DND-41 (cell line): Measurements from ENCODE around the gene ANG.

ENCODE experiments used
- ATAC-seq: fragments of 200-7000 bp; cut with Tn5 transposase; 3 replicates; pipeline ENCODE4 v1.9.1; 2021; ENCODE audit warnings: low read depth; ENCODE audit not compliant: insufficient read depth
- DNase-seq: peaks from one replicate; pipeline ENCODE4 v3.0.0-alpha.2; 2020
- H2AFZ ChIP-seq: 2 replicates; pipeline ENCODE4 v1.6.0; 2012; ENCODE audit warnings: low read depth, low read length
- H3K27ac ChIP-seq: 2 replicates; pipeline ENCODE4 v1.5.1; 2012; ENCODE audit warnings: low read length, inconsistent platforms
- H3K27me3 ChIP-seq: fragments of 200-600 bp; sonication (generic); 2 replicates; pipeline ENCODE4 v1.6.0; 2012; ENCODE audit warnings: low read length, mild to moderate bottlenecking, inconsistent platforms; ENCODE audit not compliant: insufficient read depth, poor library complexity
- H3K36me3 ChIP-seq: 2 replicates; pipeline ENCODE4 v1.5.1; 2012; ENCODE audit warnings: low read length, inconsistent platforms; ENCODE audit not compliant: insufficient read depth
- H3K4me1 ChIP-seq: 2 replicates; pipeline ENCODE4 v1.5.1; 2012; ENCODE audit warnings: mild to moderate bottlenecking, low read length; ENCODE audit not compliant: insufficient read depth
- H3K4me2 ChIP-seq: 2 replicates; pipeline ENCODE4 v1.6.0; 2012; ENCODE audit warnings: mild to moderate bottlenecking, moderate library complexity, low read length, inconsistent platforms; ENCODE audit not compliant: insufficient read depth
- H3K4me3 ChIP-seq, 2 experiments: fragments of 200-600 bp in 1 of 2; shearing (Covaris generic) in 1 of 2; 2 replicates each; pipeline ENCODE4 v1.5.1; 2012 to 2016; ENCODE audit warnings: inconsistent platforms in 2 of 2, low read length in 2 of 2, mild to moderate bottlenecking in 2 of 2, low read depth in 1 of 2, moderate library complexity in 1 of 2
- H3K79me2 ChIP-seq: 2 replicates; pipeline ENCODE4 v1.6.0; 2012; ENCODE audit warnings: low read length, inconsistent platforms; ENCODE audit not compliant: insufficient read depth
- H3K9ac ChIP-seq: 2 replicates; pipeline ENCODE4 v1.6.0; 2012; ENCODE audit warnings: low read depth, mild to moderate bottlenecking, inconsistent platforms, low read length, moderate library complexity
- H3K9me3 ChIP-seq: 2 replicates; pipeline ENCODE4 v1.5.1; 2012; ENCODE audit warnings: low read length, moderate library complexity, mild to moderate bottlenecking, inconsistent platforms; ENCODE audit not compliant: insufficient read depth, severe bottlenecking
- H4K20me1 ChIP-seq: 2 replicates; pipeline ENCODE4 v1.6.0; 2012; ENCODE audit warnings: low read length; ENCODE audit not compliant: insufficient read depth
- EZH2 ChIP-seq: IDR thresholded peaks from 3 replicates; pipeline ENCODE4 v1.6.1; 2012; ENCODE audit warnings: borderline replicate concordance, low read depth, mild to moderate bottlenecking, moderate library complexity, low read length, inconsistent platforms; ENCODE audit not compliant: severe bottlenecking
- TF ChIP-seq, protein P1 (sequence below): IDR thresholded peaks from 2 replicates; pipeline ENCODE4 v1.5.1; 2012; ENCODE audit warnings: borderline replicate concordance, low read length, moderate library complexity, mild to moderate bottlenecking; ENCODE audit not compliant: poor library complexity, severe bottlenecking; ENCODE audit errors: extremely low read depth

Gene ANG

DNA sequence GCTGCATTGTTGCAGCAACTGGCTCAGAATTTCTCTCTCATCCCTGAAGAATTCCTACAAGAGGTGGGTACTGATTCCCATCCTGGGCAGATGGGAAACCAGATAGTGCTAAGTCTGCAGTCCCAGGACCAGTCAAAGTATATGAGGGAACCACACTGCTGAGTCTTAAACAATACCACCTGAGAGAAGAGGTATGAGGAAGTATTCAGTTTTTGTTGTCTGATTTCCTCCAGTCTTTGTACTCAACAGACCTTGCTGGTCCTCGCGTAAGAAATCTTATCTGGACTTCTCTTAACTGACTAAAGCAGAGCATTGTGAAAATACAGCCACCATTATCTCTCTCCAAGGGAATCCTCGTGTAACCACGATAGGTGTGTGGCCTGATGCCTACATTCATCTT is 53.6 kb downstream of the ANG start:
- no peak overlapping the region for H3K4me2 ChIP-seq
- H2AFZ ChIP-seq, result no peak overlapping the region
- no peak overlapping the region for H3K4me3 ChIP-seq
- no peak overlapping the region for H3K27ac ChIP-seq
- H3K79me2 ChIP-seq, result no peaks in the 10 kb centered on the region
- H3K4me1 ChIP-seq, result no peaks in the 10 kb centered on the region
- no peaks in the 10 kb centered on the region for H3K36me3 ChIP-seq
- TF ChIP-seq EZH2, result no peak
- TF ChIP-seq, protein P1, sequence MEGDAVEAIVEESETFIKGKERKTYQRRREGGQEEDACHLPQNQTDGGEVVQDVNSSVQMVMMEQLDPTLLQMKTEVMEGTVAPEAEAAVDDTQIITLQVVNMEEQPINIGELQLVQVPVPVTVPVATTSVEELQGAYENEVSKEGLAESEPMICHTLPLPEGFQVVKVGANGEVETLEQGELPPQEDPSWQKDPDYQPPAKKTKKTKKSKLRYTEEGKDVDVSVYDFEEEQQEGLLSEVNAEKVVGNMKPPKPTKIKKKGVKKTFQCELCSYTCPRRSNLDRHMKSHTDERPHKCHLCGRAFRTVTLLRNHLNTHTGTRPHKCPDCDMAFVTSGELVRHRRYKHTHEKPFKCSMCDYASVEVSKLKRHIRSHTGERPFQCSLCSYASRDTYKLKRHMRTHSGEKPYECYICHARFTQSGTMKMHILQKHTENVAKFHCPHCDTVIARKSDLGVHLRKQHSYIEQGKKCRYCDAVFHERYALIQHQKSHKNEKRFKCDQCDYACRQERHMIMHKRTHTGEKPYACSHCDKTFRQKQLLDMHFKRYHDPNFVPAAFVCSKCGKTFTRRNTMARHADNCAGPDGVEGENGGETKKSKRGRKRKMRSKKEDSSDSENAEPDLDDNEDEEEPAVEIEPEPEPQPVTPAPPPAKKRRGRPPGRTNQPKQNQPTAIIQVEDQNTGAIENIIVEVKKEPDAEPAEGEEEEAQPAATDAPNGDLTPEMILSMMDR, result no peak
- no peak overlapping the region for H3K9ac ChIP-seq
- H3K27me3 ChIP-seq, result no peaks in the 10 kb centered on the region
- H3K9me3 ChIP-seq, result no peaks in the 10 kb centered on the region
- DNase-seq (no peak), ATAC-seq (no peak)
- H4K20me1 ChIP-seq, result no peaks in the 10 kb centered on the region

GRCh38 chr14:20743556-20743955 is 55.0 kb downstream of the ANG start:
- no peak overlapping the region for H3K4me3 ChIP-seq
- no peaks in the 10 kb centered on the region for H3K4me1 ChIP-seq
- no peaks in the 10 kb centered on the region for H3K79me2 ChIP-seq
- DNase-seq, result no peak
- no peaks in the 10 kb centered on the region for H4K20me1 ChIP-seq
- H3K4me2 ChIP-seq, result no peak overlapping the region
- no peaks in the 10 kb centered on the region for H3K36me3 ChIP-seq
- H3K9ac ChIP-seq, result no peak overlapping the region
- TF ChIP-seq, protein P1, result no peak
- TF ChIP-seq EZH2, result no peak
- no peak overlapping the region for H2AFZ ChIP-seq
- no peak overlapping the region for H3K27ac ChIP-seq
- ATAC-seq, result no peak
- no peaks in the 10 kb centered on the region for H3K27me3 ChIP-seq
- no peaks in the 10 kb centered on the region for H3K9me3 ChIP-seq
